ENCODE data around the gene POLN.
"Not testable (repeated sequence)": the region's sequence is repeated elsewhere in the genome, so short reads cannot be mapped to it uniquely, and the experiment has no call there.

Gene POLN

GRCh38 chr4:2250357-2251072 lies 8.6 kb upstream of the POLN start:
- DNase-seq: no peak

DNA sequence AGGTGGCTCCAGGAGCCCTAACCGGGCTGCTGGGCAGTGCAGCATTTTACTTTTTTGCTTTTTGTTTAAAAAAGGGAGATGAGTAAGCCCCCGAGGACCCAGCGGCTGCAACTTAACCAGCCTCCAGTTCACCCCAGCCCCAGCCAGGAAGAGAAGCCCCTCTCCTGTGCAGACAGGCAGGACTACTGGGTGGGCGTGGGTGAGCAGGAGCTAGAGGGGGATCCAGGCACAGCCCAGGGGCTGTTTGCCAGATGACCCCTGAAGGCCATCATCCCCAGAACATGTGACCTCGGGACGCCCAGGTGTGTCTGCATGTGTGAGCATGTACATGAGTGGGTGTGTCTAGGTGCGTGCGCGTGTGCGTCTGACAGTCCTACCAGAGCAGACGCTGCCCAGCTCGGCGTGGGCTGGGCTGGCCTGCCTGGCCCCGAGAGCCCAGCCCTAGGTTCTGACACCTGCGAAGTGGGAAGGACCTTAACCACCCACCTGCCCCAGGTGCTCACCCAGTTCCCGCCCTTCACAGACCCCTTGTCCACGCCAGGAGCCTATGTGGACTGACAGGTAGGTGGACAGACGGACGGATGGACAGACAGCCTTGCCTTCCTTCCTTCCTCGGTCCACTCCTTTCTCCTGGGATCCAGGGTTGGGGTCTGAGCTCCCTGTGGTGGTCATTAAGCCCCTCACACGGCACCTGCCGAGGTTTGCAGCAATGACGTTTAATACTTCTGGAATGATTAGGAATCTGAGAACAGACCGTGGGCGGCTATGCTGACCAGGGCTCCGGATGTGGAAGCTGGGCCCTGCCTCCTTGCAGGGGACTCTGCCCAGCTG lies 7.8 kb upstream of the POLN start:
- no peak for DNase-seq

DNA sequence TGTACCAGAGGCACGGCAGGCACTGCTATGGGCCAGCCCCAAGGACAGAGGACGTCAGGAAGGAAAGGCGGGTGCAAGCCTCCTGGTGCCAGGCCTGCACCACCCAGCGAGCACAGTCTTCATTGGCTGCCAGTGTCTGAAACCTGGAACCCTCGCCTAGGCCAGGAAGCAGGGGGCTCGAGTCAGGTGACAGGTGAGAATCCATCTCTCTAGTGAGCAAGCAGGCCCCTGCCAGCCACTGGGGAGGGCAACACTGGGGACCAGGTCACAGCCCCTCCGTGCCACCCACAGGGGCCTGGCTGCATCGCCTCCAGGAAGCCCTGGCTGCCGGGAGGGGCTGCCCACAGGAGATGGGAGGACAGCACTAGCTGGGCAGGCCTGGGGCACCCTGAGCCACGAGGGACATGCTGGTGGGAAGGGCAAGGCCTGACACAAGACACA lies 6.9 kb upstream of the POLN start:
- DNase-seq: no peak

DNA sequence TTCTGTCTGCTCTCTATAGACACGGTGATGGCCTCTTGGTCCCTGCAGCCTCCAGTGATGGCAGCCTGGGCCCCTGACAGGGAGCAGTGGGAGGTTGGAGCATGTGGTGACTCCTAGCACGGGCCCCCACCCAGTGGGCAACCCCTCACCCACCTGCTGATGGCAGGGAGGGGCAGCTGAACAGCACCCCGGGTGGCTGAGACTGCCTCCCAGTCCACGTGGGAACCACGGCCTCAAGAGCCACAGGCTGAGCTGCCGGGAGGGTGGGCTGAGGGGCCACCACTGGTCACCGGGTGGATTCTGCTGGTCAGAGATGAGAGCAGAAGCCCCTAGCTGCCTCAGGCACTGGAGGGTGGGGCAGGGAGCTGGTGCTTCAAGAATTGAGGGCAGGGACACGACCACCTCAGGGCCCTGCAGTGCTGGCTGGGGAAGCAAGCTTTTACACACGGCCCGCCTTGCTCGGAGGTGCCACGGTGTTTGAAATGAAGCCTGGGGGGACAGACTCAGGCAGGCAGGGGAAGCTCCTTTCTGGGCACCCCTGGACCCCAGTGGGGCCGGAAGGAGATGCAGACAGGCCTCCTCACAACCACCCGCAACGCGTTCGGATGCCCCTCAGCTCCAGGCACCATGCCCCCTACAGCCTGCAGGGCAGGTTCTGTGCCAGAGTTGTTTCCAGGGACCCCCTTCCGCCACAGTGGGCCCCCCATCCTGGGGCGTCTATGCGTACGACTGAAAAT lies 6.3 kb upstream of the POLN start:
- DNase-seq: no peak

DNA sequence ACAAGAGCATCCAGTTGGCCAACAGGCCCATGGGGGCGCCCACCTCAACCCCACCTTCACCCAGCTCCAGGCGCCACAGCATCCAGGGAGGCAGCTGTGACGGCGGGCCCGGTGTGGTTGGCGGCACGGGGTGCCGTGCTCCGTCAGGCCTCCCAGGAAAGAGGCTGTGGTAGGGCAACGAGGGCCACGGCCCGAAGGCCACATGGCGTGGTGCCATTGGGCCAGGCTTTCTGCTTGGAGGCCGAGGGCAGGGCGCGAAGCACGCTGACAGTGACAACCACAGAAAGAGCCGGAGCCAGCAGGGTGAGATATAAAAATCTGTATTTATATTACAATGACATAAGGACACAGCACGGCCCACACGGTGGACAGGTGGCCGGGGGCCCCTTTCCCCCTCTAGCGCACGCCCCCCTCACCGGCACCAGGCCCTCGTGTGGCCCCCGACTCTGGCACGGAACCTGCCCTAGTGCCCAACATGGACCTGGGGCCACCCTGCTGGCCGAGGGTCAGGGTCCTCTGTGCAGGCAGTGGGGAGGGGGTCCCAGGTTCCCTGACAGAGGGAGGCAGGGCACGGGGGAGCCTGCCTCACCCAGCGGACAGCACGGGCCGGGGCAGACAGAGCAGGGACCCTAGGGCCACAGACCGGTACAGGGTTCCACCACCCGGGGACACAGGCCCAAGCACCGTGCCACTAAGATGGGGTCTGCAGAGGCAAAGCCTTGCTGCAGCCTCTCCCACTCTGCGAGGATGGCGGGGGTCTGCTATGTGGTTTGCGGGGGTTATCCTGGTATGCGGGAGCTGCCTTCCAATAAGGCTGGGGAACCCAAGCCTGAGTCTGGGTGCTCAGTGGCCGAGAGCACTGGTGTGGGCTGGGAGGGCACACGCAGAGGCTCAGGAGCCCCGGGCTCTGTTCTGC lies 5.5 kb upstream of the POLN start:
- no peak for DNase-seq

DNA sequence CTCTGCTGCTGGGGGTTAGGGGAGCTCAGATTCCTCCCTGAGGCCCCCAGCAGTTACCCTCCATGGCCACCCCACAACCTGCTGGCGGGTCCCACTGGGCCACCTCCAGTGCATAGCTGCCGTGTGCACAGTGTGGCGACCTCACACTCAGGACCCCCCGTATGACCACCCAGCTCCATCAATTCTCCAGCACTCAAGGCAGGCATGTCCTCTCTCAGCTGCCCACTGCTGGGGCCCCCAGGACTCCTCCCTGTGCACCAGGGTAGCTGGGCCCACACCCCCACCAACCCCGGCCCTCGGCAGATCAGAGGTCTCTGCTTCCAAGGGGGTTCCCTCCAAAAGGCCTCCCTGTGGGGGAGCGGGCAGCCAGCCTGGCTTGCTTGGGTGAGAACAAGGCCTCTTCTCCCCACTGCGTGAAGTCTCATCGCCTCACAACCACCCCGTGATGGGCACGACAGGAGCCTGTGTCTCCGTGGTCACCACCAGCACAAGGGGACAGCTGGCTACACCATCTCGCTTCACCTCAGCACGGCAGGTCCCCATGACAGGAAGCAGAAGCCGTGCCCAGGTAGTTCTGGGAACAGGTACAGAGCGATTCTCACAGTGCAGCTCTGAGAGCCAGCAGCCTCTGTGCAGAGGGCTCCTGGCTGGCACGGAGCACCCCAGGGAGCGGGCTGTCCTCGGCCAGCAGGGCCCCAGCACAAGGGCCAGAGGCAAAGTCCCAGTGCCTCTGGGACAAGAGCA lies 4.6 kb upstream of the POLN start:
- DNase-seq: no peak

GRCh38 chr4:2245787-2246275 lies 3.9 kb upstream of the POLN start:
- no peak for DNase-seq

DNA sequence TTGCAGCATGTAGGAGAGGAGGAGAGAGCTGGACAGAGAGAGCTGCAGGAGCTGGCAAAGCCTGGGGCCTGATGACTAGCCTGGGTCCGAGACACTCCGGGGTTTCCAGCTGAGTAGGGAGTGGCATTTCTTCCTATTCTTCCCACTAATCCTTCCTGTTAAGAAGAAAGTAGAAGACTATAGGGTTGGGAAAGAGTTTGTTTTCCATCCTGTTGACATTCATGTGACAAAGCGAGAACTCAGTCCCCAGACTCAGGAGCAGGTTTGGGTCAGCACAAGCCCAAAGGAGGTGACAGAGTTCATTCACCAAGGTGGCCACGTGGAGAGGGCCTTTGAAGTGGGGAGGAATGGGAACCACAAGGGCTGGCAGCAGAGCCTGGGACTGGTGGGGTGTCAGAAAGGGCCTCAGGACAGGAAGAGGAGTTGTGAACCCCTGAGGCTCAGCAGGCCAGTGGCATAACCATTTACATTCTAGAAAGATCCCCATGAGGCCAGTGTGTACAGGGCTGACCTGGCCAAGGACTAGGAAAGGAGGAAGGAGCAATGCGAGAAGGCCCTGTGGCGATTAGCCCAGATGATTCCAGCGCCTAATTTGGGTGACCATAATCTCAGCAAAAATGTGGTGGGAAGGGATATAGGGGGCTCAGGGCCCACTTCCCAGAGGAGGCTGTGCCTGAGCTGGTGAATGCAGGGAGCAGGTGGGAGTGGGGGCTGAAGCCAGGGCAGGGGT lies 3.3 kb upstream of the POLN start:
- no peak for DNase-seq

- no peak for DNase-seq
Observed at GRCh38 chr4:2243681-2244380, 1.9 kb upstream of the POLN start.

- peak in 1 of 2 donors; percentile 70 for DNase-seq
Observed at GRCh38 chr4:2241003-2241402, 918 bp downstream of the POLN start.

DNA sequence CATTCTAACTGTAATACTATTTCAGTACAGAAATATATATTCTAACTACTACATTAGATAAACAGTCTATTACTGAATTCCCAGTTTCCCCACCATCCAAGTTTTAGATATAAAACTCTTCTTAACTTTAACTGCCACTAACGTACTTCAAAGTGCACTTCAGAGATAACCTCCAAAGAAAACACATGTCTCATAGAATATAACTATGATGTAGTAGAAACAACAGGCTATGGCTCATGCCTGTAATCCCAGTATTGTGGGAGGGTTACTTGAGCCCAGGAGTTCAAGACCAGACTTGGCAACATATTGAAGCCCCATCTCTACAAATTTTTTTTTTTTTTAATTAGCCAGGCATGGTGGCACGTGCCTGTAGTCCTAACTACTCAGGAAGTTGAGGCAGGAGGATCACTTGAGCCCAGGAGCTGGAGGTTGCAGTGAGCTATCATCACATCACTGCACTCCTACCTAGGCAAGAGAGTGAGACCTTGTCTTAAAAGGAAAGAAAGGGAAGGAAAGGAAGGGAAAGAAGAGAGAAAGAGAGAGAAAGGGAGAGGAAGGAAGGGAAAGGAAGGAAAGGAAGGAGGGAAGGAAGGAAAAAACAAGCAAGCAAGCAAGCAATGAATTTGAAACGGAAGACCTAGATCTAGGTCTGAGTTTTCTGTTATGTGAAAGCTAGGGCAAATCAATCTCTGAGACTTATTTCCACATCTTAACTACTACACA lies 4.8 kb downstream of the POLN start:
- no peak for DNase-seq

- DNase-seq: no peak
Observed at GRCh38 chr4:2231082-2231481, 10.8 kb downstream of the POLN start.

DNA sequence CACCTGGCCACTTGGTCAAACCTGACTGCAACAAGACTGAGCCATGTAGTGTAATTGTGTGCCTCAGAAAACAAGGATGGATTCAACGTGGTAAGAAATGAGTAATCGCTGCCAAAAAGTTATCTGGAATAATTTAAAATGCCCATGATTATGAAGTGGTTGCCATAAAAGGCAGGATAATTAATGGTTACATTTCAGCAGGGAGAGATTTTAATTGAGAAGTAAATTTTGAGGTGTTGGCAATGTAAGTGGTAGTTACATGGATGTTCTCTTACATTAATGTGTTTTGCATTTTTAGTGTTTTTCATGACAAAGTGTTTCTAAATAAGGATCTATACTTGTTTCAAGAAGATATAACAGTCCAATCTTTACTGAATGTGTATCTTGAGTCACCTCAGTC lies 15.7 kb downstream of the POLN start:
- DNase-seq: no peak

DNA sequence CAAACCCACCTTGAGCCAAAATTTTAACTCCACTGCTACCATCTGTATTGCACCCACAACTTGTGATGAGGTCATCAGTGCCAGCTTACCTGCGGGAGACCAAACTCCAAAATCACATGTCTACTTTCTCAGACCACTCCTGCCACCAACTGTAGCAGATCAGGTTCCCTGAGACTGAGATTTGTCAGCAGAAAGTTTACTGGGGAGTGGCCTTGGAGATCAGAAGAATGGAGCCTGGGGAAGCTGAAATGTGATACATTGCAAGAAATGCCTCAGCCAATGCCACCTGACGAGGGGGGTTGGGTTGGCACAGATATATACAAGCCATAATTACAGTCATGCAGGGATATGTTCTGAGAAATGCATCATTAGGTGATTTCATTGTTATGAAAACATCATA lies 19.1 kb downstream of the POLN start:
- DNase-seq: no peak

GRCh38 chr4:2221378-2221777 lies 20.5 kb downstream of the POLN start:
- DNase-seq: not testable (repeated sequence)

GRCh38 chr4:2220016-2220630 lies 21.8 kb downstream of the POLN start:
- DNase-seq: peak; percentile 75 to 83

DNA sequence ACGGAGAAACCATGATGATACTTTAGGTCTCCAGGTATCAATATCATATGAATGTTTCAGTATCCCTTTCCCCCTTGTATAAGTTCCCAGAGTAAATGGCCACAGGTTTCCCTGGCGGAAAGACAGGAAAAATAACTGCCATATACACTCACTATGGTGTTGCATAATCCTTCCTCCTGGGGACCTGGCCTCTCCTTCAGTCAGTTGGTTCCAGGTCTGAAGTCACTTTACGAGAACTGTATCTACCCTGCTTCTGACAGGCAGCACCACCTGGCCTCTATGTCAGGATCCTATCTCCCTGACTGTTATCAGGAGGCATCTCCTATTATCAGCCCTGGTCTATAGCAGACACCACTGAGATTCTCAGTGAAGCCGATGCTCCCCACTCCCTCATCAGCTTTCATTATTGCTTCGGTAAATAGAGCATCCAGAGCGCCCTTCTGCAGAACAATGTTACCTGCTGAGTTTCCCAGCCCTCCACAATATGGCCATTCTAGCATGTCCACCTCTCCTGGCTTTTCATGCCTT lies 22.6 kb downstream of the POLN start:
- DNase-seq: no peak

GRCh38 chr4:2218436-2218835 lies 23.5 kb downstream of the POLN start:
- no peak for DNase-seq

- no peak for DNase-seq
Observed at GRCh38 chr4:2217726-2218125, 24.2 kb downstream of the POLN start.
